A549 (cell line): ENCODE measurements around the gene HIF1AN. TPM values are rescaled to one million over a fixed set of nuclear protein-coding genes. Genes with fewer than 3 reads are reported as not detected.
A peak's percentile ranks its signal among the peaks of the same experiment; 100 is the strongest.

Source experiments
- ATAC-seq, 2 experiments: fragments of 200-7000 bp in 1 of 2; fragments of >200 bp in 1 of 2; cut with Nextera tagmentation in 1 of 2; cut with Tn5 transposase in 1 of 2; 3 replicates each; pipeline versions ENCODE4 v1.8.0 to v1.9.1; 2018 to 2020; ENCODE audit warnings: mild to moderate bottlenecking in 1 of 2, moderate library complexity in 1 of 2
- CTCF ChIA-PET: fragments of 300-600 bp; sonication (Branson Sonifier 250); formaldehyde crosslinking; extraction: SDS; loops from one replicate; lab custom pipeline; 2021; ENCODE audit warnings: antibody characterized with exemption, inconsistent platforms; lab: Yijun Ruan, JAX
- POLR2A ChIA-PET: fragments of 350-600 bp; formaldehyde crosslinking; extraction: SDS; loops from one replicate; lab custom pipeline; 2021; ENCODE audit warnings: antibody characterized with exemption, inconsistent platforms; lab: Yijun Ruan, JAX
- DNase-seq, 2 experiments: peaks; one replicate each; pipeline versions ENCODE4 v3.0.0 to v3.0.0-alpha.2; 2011 to 2016; ENCODE audit warnings: low read depth in 1 of 2, low spot score in 1 of 2
- FAIRE-seq: peaks from 2 replicates; lab custom pipeline; 2011; peaks lifted over from hg19 to GRCh38; lab: Jason Lieb, UNC
- H3K27ac ChIP-seq, 2 experiments: fragments of >200 bp; sonication (Bioruptor Twin); formaldehyde crosslinking; 3 replicates each; pipeline ENCODE4 v1.5.1; 2016 to 2017
- H3K4me1 ChIP-seq: fragments of >200 bp; sonication (Bioruptor Twin); formaldehyde crosslinking; 3 replicates; pipeline ENCODE4 v1.6.1; 2016
- H3K4me2 ChIP-seq: fragments of >200 bp; sonication (Bioruptor Twin); formaldehyde crosslinking; 3 replicates; pipeline ENCODE4 v1.6.1; 2016
- H3K4me3 ChIP-seq: fragments of >200 bp; sonication (Bioruptor Twin); formaldehyde crosslinking; 3 replicates; pipeline ENCODE4 v1.5.1; 2016
- H3K9me3 ChIP-seq: fragments of >200 bp; sonication (Bioruptor Twin); formaldehyde crosslinking; 3 replicates; pipeline ENCODE4 v1.6.1; 2016
- BHLHE40 ChIP-seq: IDR thresholded peaks from 2 replicates; pipeline ENCODE4 v1.6.1; 2012; ENCODE audit warnings: low read depth, low read length, inconsistent platforms
- CBX2 ChIP-seq: fragments of 200-600 bp; sonication (generic); IDR thresholded peaks from 2 replicates; pipeline ENCODE4 v1.6.1; 2016; ENCODE audit warnings: low read depth, mild to moderate bottlenecking, borderline replicate concordance
- CHD4 ChIP-seq: fragments of 200-600 bp; sonication (generic); IDR thresholded peaks from 2 replicates; pipeline ENCODE4 v1.6.1; 2016; ENCODE audit warnings: antibody characterized with exemption, mild to moderate bottlenecking, borderline replicate concordance
- EHMT2 ChIP-seq: fragments of 200-600 bp; sonication (generic); IDR thresholded peaks from 2 replicates; pipeline ENCODE4 v1.6.1; 2016; ENCODE audit warnings: antibody characterized with exemption, low read depth, mild to moderate bottlenecking, moderate library complexity
- EP300 ChIP-seq, 2 experiments: fragments of >200 bp; sonication (Bioruptor Twin); formaldehyde crosslinking; IDR thresholded peaks; 2 replicates in 1 of 2; 3 replicates in 1 of 2; pipeline ENCODE4 v1.6.1; 2016 to 2017
- FOXS1 ChIP-seq: fragments of 250-450 bp; sonication (Bioruptor Pico); IDR thresholded peaks from 2 replicates; pipeline ENCODE4 v1.5.0; 2020; ENCODE audit warnings: mild to moderate bottlenecking, moderate library complexity
- GATA3 ChIP-seq: IDR thresholded peaks from 2 replicates; pipeline ENCODE4 v1.6.1; 2012; ENCODE audit warnings: borderline replicate concordance
- HDAC2 ChIP-seq: fragments of 200-600 bp; sonication (generic); IDR thresholded peaks from 2 replicates; pipeline ENCODE4 v1.6.1; 2016
- HEYL ChIP-seq: fragments of 250-450 bp; sonication (Bioruptor Pico); IDR thresholded peaks from 2 replicates; pipeline ENCODE4 v1.8.0; 2021; ENCODE audit warnings: mild to moderate bottlenecking, moderate library complexity
- HOXA7 ChIP-seq: fragments of 250-450 bp; sonication (Bioruptor Pico); IDR thresholded peaks from 2 replicates; pipeline ENCODE4 v1.5.0; 2020; ENCODE audit warnings: mild to moderate bottlenecking, moderate library complexity
- JUN ChIP-seq, 2 experiments: fragments of >200 bp; sonication (Bioruptor Twin); formaldehyde crosslinking; IDR thresholded peaks; 2 replicates in 1 of 2; 3 replicates in 1 of 2; pipeline ENCODE4 v1.6.1; 2016 to 2017
- KDM5A ChIP-seq: fragments of 200-600 bp; sonication (generic); IDR thresholded peaks from 2 replicates; pipeline ENCODE4 v1.6.1; 2016; ENCODE audit warnings: antibody characterized with exemption, mild to moderate bottlenecking
- MAFK ChIP-seq: fragments of 450-650 bp; IDR thresholded peaks from 2 replicates; pipeline ENCODE4 v1.6.1; 2014; ENCODE audit not compliant: partially characterized antibody
- MAZ ChIP-seq: fragments of 150-350 bp; IDR thresholded peaks from 2 replicates; pipeline ENCODE4 v1.6.1; 2014; ENCODE audit warnings: antibody characterized with exemption, low read depth, low read length, borderline replicate concordance
- NR3C1 ChIP-seq: fragments of >200 bp; sonication (Bioruptor Twin); formaldehyde crosslinking; IDR thresholded peaks from 3 replicates; pipeline ENCODE4 v1.6.1; 2017
- PHF8 ChIP-seq: fragments of 200-600 bp; sonication (generic); IDR thresholded peaks from 2 replicates; pipeline ENCODE4 v1.6.1; 2016; ENCODE audit warnings: low read depth, mild to moderate bottlenecking, antibody characterized with exemption, moderate library complexity, borderline replicate concordance
- POLR2A ChIP-seq: IDR thresholded peaks from 2 replicates; pipeline ENCODE4 v1.6.1; 2012; ENCODE audit warnings: mild to moderate bottlenecking, low read length
- RCOR1 ChIP-seq: fragments of 150-350 bp; IDR thresholded peaks from 2 replicates; pipeline ENCODE4 v1.6.1; 2014; ENCODE audit warnings: antibody characterized with exemption, low read length, low read depth
- RFX5 ChIP-seq: fragments of 450-650 bp; IDR thresholded peaks from 2 replicates; pipeline ENCODE4 v1.7.1; 2014; ENCODE audit warnings: antibody characterized with exemption, mild to moderate bottlenecking, moderate library complexity
- RNF2 ChIP-seq: fragments of 200-600 bp; sonication (generic); IDR thresholded peaks from 2 replicates; pipeline ENCODE4 v1.6.1; 2016; ENCODE audit warnings: low read depth, mild to moderate bottlenecking, antibody characterized with exemption, moderate library complexity, borderline replicate concordance
- TFCP2L1 ChIP-seq: fragments of 250-450 bp; sonication (Bioruptor Pico); IDR thresholded peaks from 2 replicates; pipeline ENCODE4 v1.5.0; 2021; ENCODE audit warnings: mild to moderate bottlenecking
- TP53 ChIP-seq: fragments of 250-450 bp; sonication (Bioruptor Pico); IDR thresholded peaks from 2 replicates; pipeline ENCODE4 v1.5.0; 2021; ENCODE audit warnings: mild to moderate bottlenecking, moderate library complexity
- ZC3H11A ChIP-seq: fragments of 450-650 bp; IDR thresholded peaks from 2 replicates; pipeline ENCODE4 v1.6.1; 2014; ENCODE audit warnings: antibody characterized with exemption, mild to moderate bottlenecking
- ZFP36 ChIP-seq: fragments of 450-650 bp; IDR thresholded peaks from 2 replicates; pipeline ENCODE4 v1.6.1; 2014; ENCODE audit warnings: borderline replicate concordance; ENCODE audit not compliant: partially characterized antibody
- WGBS: methylation state at CpG from one replicate; pipeline ENCODE4 v1.1.6; 2017; ENCODE audit errors: missing lambda C conversion rate; 5-methylcytosine and 5-hydroxymethylcytosine counted together
- polyA minus RNA-seq: library from RNA; depleted of rRNA, polyadenylated mRNA; stranded (reverse); fragments of >200 nt; gene quantifications from 2 replicates; pipeline ENCODE4 v1.2.3, GENCODE V29; 2011; rRNA and poly(A)+ RNA removed
- polyA plus RNA-seq, 4 experiments: library from polyadenylated mRNA; depleted of rRNA in 3 of 4; stranded (reverse); fragments of >200 nt; fragmentation: RNase III in 1 of 4; extraction: RNeasy Plus Mini Kit Qiagen cat#74134 plus additional on column Dnase treatment in 1 of 4; gene quantifications; 2 replicates in 3 of 4; 3 replicates in 1 of 4; pipeline ENCODE4 v1.2.3, GENCODE V29; 2011 to 2017
- TF ChIP-seq, protein P1 (sequence below): fragments of 200-600 bp; sonication (generic); IDR thresholded peaks from 2 replicates; pipeline ENCODE4 v1.6.1; 2016; ENCODE audit warnings: antibody characterized with exemption, mild to moderate bottlenecking, moderate library complexity
- TF ChIP-seq, protein P2 (sequence below): fragments of >200 bp; sonication (Bioruptor Twin); formaldehyde crosslinking; IDR thresholded peaks from 3 replicates; pipeline ENCODE4 v1.5.1; 2016
- TF ChIP-seq, protein P3 (sequence below): IDR thresholded peaks from 2 replicates; pipeline ENCODE4 v1.6.1; 2012
- TF ChIP-seq, protein P4 (sequence below): IDR thresholded peaks from 2 replicates; pipeline ENCODE4 v1.6.1; 2012; ENCODE audit warnings: low read depth, borderline replicate concordance
- TF ChIP-seq, protein P5 (sequence below): fragments of 250-450 bp; sonication (Bioruptor Pico); IDR thresholded peaks from 2 replicates; pipeline ENCODE4 v1.5.0; 2020; ENCODE audit warnings: low read depth, mild to moderate bottlenecking, moderate library complexity
- TF ChIP-seq, protein P6 (sequence below): IDR thresholded peaks from 2 replicates; pipeline ENCODE4 v1.6.1; 2012
- TF ChIP-seq, protein P7 (sequence below): fragments of >200 bp; sonication (Bioruptor Twin); formaldehyde crosslinking; IDR thresholded peaks from 3 replicates; pipeline ENCODE4 v1.6.1; 2016

Gene HIF1AN
- polyA plus RNA-seq (2011; rRNA removed) (21.6 and 26.4 TPM in 2 replicates), polyA plus RNA-seq (2017; fragmentation: RNase III; extraction: RNeasy Plus Mini Kit Qiagen cat#74134 plus additional on column Dnase treatment) (13.4 to 16.4 TPM (median 15.3 TPM) in 3 replicates), polyA minus RNA-seq (24.9 and 26.0 TPM in 2 replicates)
- polyA plus RNA-seq (2012; cell fraction: cytosol; rRNA removed), result 3.7 and 4.3 TPM in 2 replicates
- 4.0 and 7.1 TPM in 2 replicates for polyA plus RNA-seq (2012; cell fraction: nucleus; rRNA removed)

DNA sequence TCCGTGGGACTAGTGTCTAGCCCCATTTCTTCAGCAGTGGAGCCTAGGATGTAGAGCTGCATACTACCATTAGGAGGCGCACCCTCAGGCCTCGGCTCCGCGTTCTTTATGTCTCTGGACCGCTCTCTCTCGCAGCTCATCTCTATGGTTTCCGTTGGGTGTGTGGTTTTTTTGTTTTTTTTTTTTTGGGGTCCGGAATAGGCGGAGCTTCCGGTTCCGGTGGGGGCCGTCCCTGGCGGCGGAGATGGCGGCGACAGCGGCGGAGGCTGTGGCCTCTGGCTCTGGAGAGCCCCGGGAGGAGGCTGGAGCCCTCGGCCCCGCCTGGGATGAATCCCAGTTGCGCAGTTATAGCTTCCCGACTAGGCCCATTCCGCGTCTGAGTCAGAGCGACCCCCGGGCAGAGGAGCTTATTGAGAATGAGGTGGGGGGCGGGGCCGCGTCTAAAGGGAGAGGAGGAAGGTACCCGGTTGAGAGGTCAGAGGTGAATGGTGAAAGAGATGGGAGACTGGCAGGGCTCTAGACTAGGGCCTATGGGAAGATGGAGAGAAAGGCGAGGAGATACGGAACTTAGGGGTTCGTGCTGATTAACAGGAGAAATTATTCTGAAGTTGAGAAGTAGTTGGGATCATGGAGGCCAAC, at the start of gene HIF1AN:
TSS of gene HIF1AN (plus strand) at position 229 of the 639 bp plus-strand sequence. CDS start at position 245, 16 bp downstream.
- CTCF ChIA-PET, result interaction anchor here (0.6 to 3.3 kb wide), 25 partner anchors 9 to 1231 kb away, joined by 3 to 20 read pairs (median 4); partner anchors contain the start of gene WNT8B
- TF ChIP-seq POLR2A (peak; percentile 87), GATA3 (peak; percentile 30; the same call in 1 of the 2 replicates), ZFP36 (no peak), BHLHE40 (no peak), MAFK (no peak), FOXS1 (CRISPR knock-in tag) (no peak), TFCP2L1 (no peak), CHD4 (no peak), CBX2 (no peak), EP300 (IDR thresholded peaks at IDR 0.05) (no peak), RNF2 (no peak), MAZ (no peak), RCOR1 (no peak), KDM5A (peak; percentile 97), TP53 (CRISPR knock-in tag) (no peak), ZC3H11A (no peak), JUN (IDR thresholded peaks at IDR 0.05) (peak; percentile 87 to 88), EHMT2 (no peak), HDAC2 (peak; percentile 74; the same call in 1 of the 2 replicates), RFX5 (no peak), HEYL (no peak), NR3C1 (no peak), PHF8 (peak; percentile 96), HOXA7 (CRISPR knock-in tag) (no peak)
- TF ChIP-seq, protein P1, sequence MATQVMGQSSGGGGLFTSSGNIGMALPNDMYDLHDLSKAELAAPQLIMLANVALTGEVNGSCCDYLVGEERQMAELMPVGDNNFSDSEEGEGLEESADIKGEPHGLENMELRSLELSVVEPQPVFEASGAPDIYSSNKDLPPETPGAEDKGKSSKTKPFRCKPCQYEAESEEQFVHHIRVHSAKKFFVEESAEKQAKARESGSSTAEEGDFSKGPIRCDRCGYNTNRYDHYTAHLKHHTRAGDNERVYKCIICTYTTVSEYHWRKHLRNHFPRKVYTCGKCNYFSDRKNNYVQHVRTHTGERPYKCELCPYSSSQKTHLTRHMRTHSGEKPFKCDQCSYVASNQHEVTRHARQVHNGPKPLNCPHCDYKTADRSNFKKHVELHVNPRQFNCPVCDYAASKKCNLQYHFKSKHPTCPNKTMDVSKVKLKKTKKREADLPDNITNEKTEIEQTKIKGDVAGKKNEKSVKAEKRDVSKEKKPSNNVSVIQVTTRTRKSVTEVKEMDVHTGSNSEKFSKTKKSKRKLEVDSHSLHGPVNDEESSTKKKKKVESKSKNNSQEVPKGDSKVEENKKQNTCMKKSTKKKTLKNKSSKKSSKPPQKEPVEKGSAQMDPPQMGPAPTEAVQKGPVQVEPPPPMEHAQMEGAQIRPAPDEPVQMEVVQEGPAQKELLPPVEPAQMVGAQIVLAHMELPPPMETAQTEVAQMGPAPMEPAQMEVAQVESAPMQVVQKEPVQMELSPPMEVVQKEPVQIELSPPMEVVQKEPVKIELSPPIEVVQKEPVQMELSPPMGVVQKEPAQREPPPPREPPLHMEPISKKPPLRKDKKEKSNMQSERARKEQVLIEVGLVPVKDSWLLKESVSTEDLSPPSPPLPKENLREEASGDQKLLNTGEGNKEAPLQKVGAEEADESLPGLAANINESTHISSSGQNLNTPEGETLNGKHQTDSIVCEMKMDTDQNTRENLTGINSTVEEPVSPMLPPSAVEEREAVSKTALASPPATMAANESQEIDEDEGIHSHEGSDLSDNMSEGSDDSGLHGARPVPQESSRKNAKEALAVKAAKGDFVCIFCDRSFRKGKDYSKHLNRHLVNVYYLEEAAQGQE, result no peak
- TF ChIP-seq, protein P2, sequence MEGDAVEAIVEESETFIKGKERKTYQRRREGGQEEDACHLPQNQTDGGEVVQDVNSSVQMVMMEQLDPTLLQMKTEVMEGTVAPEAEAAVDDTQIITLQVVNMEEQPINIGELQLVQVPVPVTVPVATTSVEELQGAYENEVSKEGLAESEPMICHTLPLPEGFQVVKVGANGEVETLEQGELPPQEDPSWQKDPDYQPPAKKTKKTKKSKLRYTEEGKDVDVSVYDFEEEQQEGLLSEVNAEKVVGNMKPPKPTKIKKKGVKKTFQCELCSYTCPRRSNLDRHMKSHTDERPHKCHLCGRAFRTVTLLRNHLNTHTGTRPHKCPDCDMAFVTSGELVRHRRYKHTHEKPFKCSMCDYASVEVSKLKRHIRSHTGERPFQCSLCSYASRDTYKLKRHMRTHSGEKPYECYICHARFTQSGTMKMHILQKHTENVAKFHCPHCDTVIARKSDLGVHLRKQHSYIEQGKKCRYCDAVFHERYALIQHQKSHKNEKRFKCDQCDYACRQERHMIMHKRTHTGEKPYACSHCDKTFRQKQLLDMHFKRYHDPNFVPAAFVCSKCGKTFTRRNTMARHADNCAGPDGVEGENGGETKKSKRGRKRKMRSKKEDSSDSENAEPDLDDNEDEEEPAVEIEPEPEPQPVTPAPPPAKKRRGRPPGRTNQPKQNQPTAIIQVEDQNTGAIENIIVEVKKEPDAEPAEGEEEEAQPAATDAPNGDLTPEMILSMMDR, result peak; percentile 85
- TF ChIP-seq, protein P3, sequence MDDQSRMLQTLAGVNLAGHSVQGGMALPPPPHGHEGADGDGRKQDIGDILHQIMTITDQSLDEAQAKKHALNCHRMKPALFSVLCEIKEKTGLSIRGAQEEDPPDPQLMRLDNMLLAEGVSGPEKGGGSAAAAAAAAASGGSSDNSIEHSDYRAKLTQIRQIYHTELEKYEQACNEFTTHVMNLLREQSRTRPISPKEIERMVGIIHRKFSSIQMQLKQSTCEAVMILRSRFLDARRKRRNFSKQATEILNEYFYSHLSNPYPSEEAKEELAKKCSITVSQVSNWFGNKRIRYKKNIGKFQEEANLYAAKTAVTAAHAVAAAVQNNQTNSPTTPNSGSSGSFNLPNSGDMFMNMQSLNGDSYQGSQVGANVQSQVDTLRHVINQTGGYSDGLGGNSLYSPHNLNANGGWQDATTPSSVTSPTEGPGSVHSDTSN, result no peak
- TF ChIP-seq, protein P4, sequence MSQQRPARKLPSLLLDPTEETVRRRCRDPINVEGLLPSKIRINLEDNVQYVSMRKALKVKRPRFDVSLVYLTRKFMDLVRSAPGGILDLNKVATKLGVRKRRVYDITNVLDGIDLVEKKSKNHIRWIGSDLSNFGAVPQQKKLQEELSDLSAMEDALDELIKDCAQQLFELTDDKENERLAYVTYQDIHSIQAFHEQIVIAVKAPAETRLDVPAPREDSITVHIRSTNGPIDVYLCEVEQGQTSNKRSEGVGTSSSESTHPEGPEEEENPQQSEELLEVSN, result no peak
- TF ChIP-seq, protein P5, sequence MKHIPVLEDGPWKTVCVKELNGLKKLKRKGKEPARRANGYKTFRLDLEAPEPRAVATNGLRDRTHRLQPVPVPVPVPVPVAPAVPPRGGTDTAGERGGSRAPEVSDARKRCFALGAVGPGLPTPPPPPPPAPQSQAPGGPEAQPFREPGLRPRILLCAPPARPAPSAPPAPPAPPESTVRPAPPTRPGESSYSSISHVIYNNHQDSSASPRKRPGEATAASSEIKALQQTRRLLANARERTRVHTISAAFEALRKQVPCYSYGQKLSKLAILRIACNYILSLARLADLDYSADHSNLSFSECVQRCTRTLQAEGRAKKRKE, result no peak
- TF ChIP-seq, protein P6, sequence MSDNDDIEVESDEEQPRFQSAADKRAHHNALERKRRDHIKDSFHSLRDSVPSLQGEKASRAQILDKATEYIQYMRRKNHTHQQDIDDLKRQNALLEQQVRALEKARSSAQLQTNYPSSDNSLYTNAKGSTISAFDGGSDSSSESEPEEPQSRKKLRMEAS, result peak; percentile 68
- TF ChIP-seq, protein P7, sequence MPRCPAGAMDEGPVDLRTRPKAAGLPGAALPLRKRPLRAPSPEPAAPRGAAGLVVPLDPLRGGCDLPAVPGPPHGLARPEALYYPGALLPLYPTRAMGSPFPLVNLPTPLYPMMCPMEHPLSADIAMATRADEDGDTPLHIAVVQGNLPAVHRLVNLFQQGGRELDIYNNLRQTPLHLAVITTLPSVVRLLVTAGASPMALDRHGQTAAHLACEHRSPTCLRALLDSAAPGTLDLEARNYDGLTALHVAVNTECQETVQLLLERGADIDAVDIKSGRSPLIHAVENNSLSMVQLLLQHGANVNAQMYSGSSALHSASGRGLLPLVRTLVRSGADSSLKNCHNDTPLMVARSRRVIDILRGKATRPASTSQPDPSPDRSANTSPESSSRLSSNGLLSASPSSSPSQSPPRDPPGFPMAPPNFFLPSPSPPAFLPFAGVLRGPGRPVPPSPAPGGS, result peak; percentile 83; the same call in 2 of the 3 replicates

More for the DNA sequence above, at the start of gene HIF1AN:
- Histone ChIP-seq H3K4me2 (peak within 1 kb of the TSS; percentile 96), H3K27ac (peak within 1 kb of the TSS; percentile 84 to 87), H3K4me1 (peaks cover 12% of the 10 kb centered on the region; the same call in 2 of the 3 replicates), H3K4me3 (peak within 1 kb of the TSS; percentile 75), H3K9me3 (no peaks in the 10 kb centered on the region)
- ATAC-seq, result peak; percentile 99
- FAIRE-seq, result no peak
- 1% methylated on average over 35 of the region's 35 CpGs for WGBS
- peak; percentile 97 to 98 for DNase-seq
- POLR2A ChIA-PET, result interaction anchor here (0.6 to 1.3 kb wide), 27 partner anchors 9 to 525 kb away, joined by 3 to 17 read pairs (median 4); partner anchors contain the start of genes PKD2L1, SCD and SLF2
